GM18526 (cell line): ENCODE measurements around the gene MAP7.

Source experiments
- POLR2A ChIP-seq: IDR thresholded peaks from 3 replicates; pipeline ENCODE4 v1.6.1; 2011; ENCODE audit not compliant: insufficient read length; ENCODE audit errors: extremely low read depth

Gene MAP7

GRCh38 chr6:136362421-136363356 lies 187.5 kb downstream of the MAP7 start:
- TF ChIP-seq POLR2A: no peak

GRCh38 chr6:136361787-136362186 lies 188.4 kb downstream of the MAP7 start:
- TF ChIP-seq POLR2A: no peak

- no peak for TF ChIP-seq POLR2A
These were observed 189.4 kb downstream of the MAP7 start for GRCh38 chr6:136360783-136361182.

GRCh38 chr6:136359851-136360250 lies 190.4 kb downstream of the MAP7 start:
- TF ChIP-seq POLR2A: no peak

DNA sequence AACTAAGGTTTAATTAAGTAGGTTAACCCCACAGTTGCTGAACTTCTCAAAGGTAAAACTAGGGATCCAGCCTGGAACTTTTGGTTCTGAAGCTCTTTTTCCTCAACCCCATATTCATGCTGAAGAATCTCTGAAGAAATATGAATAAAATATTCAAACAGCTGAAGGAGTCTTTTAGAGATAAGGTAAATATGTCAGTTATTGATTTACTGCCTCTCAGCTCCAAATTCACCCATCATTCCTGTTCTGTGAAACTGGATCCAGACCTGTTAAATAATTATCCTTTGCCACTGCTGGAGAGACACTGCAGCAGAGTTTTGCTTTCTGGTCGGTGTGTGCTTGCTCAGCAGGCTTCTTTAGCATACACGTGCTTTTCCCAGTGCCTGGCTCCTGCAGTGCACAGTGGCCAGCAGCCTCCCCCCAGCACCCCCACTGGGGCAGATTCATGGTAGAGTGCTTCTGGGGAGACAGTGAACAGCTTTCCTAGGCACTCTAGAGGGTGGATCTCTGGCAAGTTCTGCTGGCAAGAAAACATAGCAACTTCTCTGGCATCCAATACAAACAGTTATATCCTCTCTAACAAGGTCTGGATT lies 198.6 kb downstream of the MAP7 start:
- TF ChIP-seq POLR2A: no peak

GRCh38 chr6:136350914-136351313 lies 199.3 kb downstream of the MAP7 start:
- no peak for TF ChIP-seq POLR2A

DNA sequence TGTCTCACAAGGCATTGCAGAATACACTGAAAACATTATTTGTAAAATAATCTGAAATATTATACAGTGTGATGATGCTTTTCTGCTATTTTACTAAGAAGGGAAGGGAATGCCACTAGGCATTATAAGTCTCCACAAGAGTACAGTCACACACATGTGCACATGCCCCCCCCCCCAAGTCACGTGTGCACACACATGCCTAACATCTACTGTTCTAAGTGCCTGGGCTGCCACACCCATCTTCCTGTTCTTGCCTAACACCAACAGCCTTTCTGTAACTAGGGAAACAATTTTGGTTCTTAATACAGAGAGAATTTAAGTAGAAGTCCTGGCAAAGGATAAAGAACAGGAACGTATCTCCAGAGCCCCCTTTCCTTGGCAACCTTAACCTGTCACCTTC lies 202.4 kb downstream of the MAP7 start:
- TF ChIP-seq POLR2A: no peak

GRCh38 chr6:136345145-136345544 lies 205.1 kb downstream of the MAP7 start:
- no peak for TF ChIP-seq POLR2A

GRCh38 chr6:136344420-136344819 lies 205.8 kb downstream of the MAP7 start:
- TF ChIP-seq POLR2A: no peak

DNA sequence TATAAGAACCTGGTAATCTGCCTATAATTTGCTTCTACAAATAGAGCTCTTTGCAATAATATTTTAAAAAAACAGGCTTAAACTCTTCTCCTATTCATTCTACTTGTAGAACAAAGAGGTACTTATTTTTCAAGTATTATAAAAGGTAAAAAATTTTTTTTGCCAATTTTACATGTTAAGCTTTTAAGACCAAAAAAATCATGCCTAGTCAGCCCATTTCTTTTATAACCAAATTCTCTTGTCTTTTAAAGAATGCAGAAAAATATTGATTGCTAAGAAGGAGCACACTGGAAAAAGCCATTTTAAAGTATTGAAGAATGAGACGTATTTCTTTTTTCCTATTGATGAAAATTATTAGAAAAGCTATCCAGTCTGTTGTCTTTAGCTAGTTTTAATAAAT lies 206.5 kb downstream of the MAP7 start:
- TF ChIP-seq POLR2A: no peak

- TF ChIP-seq POLR2A: no peak
These were observed 206.9 kb downstream of the MAP7 start for GRCh38 chr6:136343275-136343674.

DNA sequence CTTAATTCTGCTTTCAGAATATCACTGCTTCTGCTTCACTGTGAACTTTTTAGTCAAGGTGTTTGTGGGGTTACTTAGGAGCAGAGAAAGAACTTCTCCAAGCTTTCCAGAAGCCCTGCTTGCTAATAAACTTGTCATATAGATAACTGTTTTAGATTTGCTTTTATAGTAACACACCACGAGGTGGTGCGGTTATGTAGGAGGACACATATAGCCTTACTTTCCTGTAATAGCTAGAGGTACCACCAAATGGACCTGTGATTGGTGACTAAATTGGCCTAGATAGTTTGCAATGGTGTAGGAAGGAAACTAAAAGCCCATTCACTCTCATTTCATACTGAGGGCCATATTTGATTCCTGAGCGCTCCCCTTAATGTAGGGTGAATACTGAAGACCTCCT lies 208.3 kb downstream of the MAP7 start:
- no peak for TF ChIP-seq POLR2A

DNA sequence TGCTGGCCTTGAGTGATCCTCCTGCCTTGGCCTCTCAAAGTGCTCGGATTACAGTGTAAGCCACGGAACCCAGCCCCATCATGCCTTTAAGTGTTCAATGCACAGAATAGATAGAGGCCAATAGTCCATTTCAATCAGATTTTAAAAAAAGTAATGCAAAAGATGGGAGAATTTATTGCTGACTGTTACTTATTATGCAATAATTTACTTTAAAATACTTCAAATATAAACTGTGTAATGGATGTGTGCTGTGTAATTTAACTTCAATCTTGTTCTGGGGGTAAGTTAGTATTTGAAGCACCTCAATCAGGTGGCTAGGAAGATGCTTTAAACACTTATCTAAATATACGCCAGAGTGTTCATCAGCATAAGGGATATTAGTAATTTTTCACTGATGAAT lies 208.9 kb downstream of the MAP7 start:
- no peak for TF ChIP-seq POLR2A

- no peak for TF ChIP-seq POLR2A
These were observed 211.7 kb downstream of the MAP7 start for GRCh38 chr6:136338486-136338885.

GRCh38 chr6:136337606-136338005 lies 212.6 kb downstream of the MAP7 start:
- TF ChIP-seq POLR2A: no peak

- TF ChIP-seq POLR2A: no peak
These were observed 213.1 kb downstream of the MAP7 start for GRCh38 chr6:136337121-136337520.
